ENCODE measurements around the gene GLO1. TPM values are rescaled to one million over a fixed set of nuclear protein-coding genes. Genes with fewer than 3 reads are reported as not detected.
A peak's percentile ranks its signal among the peaks of the same experiment; 100 is the strongest.

Gene GLO1
- total and polyA plus RNA-seq, 9 of the 15 experiments (the other 6 are each of a cell fraction or from before 2014, with no cell fraction given): 155 to 331 (median 203) TPM

DNA sequence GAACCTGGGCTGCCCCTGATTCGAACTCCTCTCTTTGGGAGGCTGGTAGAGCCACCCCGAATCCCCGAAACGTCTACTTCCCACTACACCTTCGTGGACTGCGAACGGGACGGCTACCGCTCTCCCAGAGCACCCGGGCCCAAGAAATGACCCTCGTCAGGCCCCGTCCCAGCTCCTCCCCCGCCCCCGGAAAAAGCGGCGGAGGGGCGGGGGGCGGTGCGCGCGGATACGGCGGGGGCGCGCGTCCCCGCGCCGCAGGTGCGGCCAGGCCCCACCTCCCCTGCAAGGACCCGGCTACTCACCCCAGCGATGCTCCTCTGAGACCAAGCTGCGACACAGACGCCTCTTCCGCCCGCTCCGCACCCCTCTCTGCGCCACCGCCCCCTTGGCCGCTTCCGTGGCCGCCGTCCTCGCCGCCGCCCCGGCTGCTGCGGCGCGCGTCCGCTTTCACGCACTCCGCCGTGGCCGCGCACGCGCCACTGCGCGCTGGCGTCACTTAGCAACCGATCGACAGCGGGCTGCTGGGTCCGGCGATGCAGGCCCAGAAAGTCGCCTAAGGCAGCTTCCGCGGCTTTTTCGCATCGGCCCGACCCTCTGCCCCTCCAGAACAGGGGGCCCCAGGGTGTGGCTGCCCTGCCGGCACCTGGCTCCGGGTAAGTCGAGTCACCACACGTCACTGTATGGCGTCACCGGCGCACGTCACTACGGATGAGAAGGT, 63.3 kb downstream of the GLO1 start, which contains the start of gene BTBD9 (continued):
- TF ChIP-seq, protein P1, sequence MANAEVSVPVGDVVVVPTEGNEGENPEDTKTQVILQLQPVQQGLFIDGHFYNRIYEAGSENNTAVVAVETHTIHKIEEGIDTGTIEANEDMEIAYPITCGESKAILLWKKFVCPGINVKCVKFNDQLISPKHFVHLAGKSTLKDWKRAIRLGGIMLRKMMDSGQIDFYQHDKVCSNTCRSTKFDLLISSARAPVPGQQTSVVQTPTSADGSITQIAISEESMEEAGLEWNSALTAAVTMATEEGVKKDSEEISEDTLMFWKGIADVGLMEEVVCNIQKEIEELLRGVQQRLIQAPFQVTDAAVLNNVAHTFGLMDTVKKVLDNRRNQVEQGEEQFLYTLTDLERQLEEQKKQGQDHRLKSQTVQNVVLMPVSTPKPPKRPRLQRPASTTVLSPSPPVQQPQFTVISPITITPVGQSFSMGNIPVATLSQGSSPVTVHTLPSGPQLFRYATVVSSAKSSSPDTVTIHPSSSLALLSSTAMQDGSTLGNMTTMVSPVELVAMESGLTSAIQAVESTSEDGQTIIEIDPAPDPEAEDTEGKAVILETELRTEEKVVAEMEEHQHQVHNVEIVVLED (CRISPR knock-in tag; IDR thresholded peaks at IDR 0.05): peak; percentile 96
- TF ChIP-seq FOXP1 (CRISPR knock-in tag; IDR thresholded peaks at IDR 0.05) (no peak; the same call in 1 of the 2 replicates), THAP7 (CRISPR knock-in tag; IDR thresholded peaks at IDR 0.05) (no peak), HNRNPLL (IDR thresholded peaks at IDR 0.05; ENCODE audit: low read depth, low read length, poor library complexity, severe bottlenecking) (peak; percentile 88), CHCHD3 (CRISPR knock-in tag; IDR thresholded peaks at IDR 0.05) (no peak), TCF7 (IDR thresholded peaks at IDR 0.05; ENCODE audit: borderline replicate concordance) (no peak), CBX8 (IDR thresholded peaks at IDR 0.05; ENCODE audit: borderline replicate concordance, extremely low read depth, low read depth, low read length, poor library complexity, severe bottlenecking) (no peak), DMBX1 (CRISPR knock-in tag; IDR thresholded peaks at IDR 0.05; ENCODE audit: borderline replicate concordance) (peak; percentile 90), NUFIP1 (IDR thresholded peaks at IDR 0.05; ENCODE audit: partially characterized antibody) (no peak), ZSCAN29 (IDR thresholded peaks at IDR 0.05) (no peak), NFE2L1 (tag; IDR thresholded peaks at IDR 0.05; ENCODE audit: borderline replicate concordance, low read depth) (no peak), NCOA6 (IDR thresholded peaks at IDR 0.05) (0 out of 2 replicates have a peak, but pooled peaks have one; percentile 35)
- TF ChIP-seq, protein P2, sequence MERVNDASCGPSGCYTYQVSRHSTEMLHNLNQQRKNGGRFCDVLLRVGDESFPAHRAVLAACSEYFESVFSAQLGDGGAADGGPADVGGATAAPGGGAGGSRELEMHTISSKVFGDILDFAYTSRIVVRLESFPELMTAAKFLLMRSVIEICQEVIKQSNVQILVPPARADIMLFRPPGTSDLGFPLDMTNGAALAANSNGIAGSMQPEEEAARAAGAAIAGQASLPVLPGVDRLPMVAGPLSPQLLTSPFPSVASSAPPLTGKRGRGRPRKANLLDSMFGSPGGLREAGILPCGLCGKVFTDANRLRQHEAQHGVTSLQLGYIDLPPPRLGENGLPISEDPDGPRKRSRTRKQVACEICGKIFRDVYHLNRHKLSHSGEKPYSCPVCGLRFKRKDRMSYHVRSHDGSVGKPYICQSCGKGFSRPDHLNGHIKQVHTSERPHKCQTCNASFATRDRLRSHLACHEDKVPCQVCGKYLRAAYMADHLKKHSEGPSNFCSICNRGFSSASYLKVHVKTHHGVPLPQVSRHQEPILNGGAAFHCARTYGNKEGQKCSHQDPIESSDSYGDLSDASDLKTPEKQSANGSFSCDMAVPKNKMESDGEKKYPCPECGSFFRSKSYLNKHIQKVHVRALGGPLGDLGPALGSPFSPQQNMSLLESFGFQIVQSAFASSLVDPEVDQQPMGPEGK (CRISPR knock-in tag; IDR thresholded peaks at IDR 0.05; ENCODE audit: borderline replicate concordance): no peak
- TF ChIP-seq, protein P3, sequence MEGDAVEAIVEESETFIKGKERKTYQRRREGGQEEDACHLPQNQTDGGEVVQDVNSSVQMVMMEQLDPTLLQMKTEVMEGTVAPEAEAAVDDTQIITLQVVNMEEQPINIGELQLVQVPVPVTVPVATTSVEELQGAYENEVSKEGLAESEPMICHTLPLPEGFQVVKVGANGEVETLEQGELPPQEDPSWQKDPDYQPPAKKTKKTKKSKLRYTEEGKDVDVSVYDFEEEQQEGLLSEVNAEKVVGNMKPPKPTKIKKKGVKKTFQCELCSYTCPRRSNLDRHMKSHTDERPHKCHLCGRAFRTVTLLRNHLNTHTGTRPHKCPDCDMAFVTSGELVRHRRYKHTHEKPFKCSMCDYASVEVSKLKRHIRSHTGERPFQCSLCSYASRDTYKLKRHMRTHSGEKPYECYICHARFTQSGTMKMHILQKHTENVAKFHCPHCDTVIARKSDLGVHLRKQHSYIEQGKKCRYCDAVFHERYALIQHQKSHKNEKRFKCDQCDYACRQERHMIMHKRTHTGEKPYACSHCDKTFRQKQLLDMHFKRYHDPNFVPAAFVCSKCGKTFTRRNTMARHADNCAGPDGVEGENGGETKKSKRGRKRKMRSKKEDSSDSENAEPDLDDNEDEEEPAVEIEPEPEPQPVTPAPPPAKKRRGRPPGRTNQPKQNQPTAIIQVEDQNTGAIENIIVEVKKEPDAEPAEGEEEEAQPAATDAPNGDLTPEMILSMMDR (IDR thresholded peaks at IDR 0.05 in 2 of 3, conservative IDR thresholded peaks at IDR 0.05 in 1 of 3; ENCODE audit: insufficient read depth in 2 of 3, low read depth in 1 of 3, low read length in 3 of 3): no peak
- TF ChIP-seq, protein P4, sequence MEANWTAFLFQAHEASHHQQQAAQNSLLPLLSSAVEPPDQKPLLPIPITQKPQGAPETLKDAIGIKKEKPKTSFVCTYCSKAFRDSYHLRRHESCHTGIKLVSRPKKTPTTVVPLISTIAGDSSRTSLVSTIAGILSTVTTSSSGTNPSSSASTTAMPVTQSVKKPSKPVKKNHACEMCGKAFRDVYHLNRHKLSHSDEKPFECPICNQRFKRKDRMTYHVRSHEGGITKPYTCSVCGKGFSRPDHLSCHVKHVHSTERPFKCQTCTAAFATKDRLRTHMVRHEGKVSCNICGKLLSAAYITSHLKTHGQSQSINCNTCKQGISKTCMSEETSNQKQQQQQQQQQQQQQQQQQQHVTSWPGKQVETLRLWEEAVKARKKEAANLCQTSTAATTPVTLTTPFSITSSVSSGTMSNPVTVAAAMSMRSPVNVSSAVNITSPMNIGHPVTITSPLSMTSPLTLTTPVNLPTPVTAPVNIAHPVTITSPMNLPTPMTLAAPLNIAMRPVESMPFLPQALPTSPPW (CRISPR knock-in tag; IDR thresholded peaks at IDR 0.05): peak; percentile 99
- TF ChIP-seq, protein P5, sequence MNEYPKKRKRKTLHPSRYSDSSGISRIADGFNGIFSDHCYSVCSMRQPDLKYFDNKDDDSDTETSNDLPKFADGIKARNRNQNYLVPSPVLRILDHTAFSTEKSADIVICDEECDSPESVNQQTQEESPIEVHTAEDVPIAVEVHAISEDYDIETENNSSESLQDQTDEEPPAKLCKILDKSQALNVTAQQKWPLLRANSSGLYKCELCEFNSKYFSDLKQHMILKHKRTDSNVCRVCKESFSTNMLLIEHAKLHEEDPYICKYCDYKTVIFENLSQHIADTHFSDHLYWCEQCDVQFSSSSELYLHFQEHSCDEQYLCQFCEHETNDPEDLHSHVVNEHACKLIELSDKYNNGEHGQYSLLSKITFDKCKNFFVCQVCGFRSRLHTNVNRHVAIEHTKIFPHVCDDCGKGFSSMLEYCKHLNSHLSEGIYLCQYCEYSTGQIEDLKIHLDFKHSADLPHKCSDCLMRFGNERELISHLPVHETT (CRISPR knock-in tag; conservative IDR thresholded peaks at IDR 0.05 in 1 of 2, IDR thresholded peaks at IDR 0.05 in 1 of 2): peak in 1 of 2 experiments; percentile 88; a peak in 2 of 4 replicates
